Fibroblast of lung (primary cell): Measurements from ENCODE around the gene ELMO1. TPM values are rescaled to one million over a fixed set of nuclear protein-coding genes. Genes with fewer than 3 reads are reported as not detected.
A peak's percentile ranks its signal among the peaks of the same experiment; 100 is the strongest.

ENCODE experiments used
- DNase-seq, 2 donors: peaks; one replicate each; pipeline versions ENCODE4 v3.0.0 to v3.0.0-alpha.2; 2010; ENCODE audit warnings: low read depth in 2 of 2
- H2AFZ ChIP-seq: 2 replicates; pipeline ENCODE4 v1.5.1; 2012; ENCODE audit warnings: low read length, control low read depth, inconsistent platforms
- H3K27ac ChIP-seq: 2 replicates; pipeline ENCODE4 v1.5.1; 2011; ENCODE audit warnings: low read length, control low read depth; ENCODE audit not compliant: insufficient read depth
- H3K27me3 ChIP-seq: 2 replicates; pipeline ENCODE4 v1.5.1; 2011; ENCODE audit warnings: mild to moderate bottlenecking, low read length; ENCODE audit not compliant: control insufficient read depth, insufficient read depth
- H3K36me3 ChIP-seq: 2 replicates; pipeline ENCODE4 v1.5.1; 2011; ENCODE audit warnings: low read length; ENCODE audit not compliant: control insufficient read depth, insufficient read depth
- H3K4me1 ChIP-seq: 2 replicates; pipeline ENCODE4 v1.5.1; 2011; ENCODE audit warnings: low read length; ENCODE audit not compliant: control insufficient read depth, insufficient read depth; ENCODE audit errors: extremely low read depth
- H3K4me2 ChIP-seq: 2 replicates; pipeline ENCODE4 v1.5.1; 2011; ENCODE audit warnings: low read length, control low read depth; ENCODE audit not compliant: insufficient read depth; ENCODE audit errors: extremely low read depth
- H3K4me3 ChIP-seq, 4 experiments: fragments of 200-600 bp in 1 of 4; sonication (generic) in 1 of 4; replicated peaks in 1 of 4; 2 replicates each; pipeline ENCODE4 v1.5.1; 2011 to 2016; ENCODE audit warnings: low read length in 4 of 4, low read depth in 3 of 4, mild to moderate bottlenecking in 3 of 4, control low read depth in 2 of 4, inconsistent platforms in 1 of 4, mixed read lengths in 1 of 4; ENCODE audit not compliant: insufficient read depth in 1 of 4; ENCODE audit errors: control extremely low read depth in 1 of 4
- H3K79me2 ChIP-seq: 2 replicates; pipeline ENCODE4 v1.5.1; 2012; ENCODE audit warnings: mild to moderate bottlenecking, low read length, inconsistent platforms; ENCODE audit not compliant: control insufficient read depth, insufficient read depth
- H3K9ac ChIP-seq: 2 replicates; pipeline ENCODE4 v1.5.1; 2011; ENCODE audit warnings: mild to moderate bottlenecking, low read length, control low read depth; ENCODE audit not compliant: insufficient read depth
- H3K9me3 ChIP-seq: 2 replicates; pipeline ENCODE4 v1.5.1; 2012; ENCODE audit warnings: low read depth, low read length; ENCODE audit not compliant: control insufficient read depth, insufficient read depth
- H4K20me1 ChIP-seq: 2 replicates; pipeline ENCODE4 v1.5.1; 2011; ENCODE audit warnings: low read length; ENCODE audit not compliant: control insufficient read depth, insufficient read depth; ENCODE audit errors: extremely low read depth
- EZH2 ChIP-seq: IDR thresholded peaks from 2 replicates; pipeline ENCODE4 v1.5.1; 2012; ENCODE audit warnings: low read length, control low read depth, mild to moderate bottlenecking; ENCODE audit errors: missing control alignments
- polyA plus RNA-seq, 2 donors: library from polyadenylated mRNA; depleted of rRNA in 1 of 2; stranded (reverse) in 1 of 2; unstranded in 1 of 2; fragments of >200 nt; gene quantifications; 2 replicates each; pipeline ENCODE4 v1.2.1, GENCODE V29; 2011 to 2012; ENCODE audit warnings: missing spikeins in 1 of 2
- total RNA-seq: library from RNA; depleted of rRNA; stranded (reverse); fragments of >200 nt; gene quantifications from 2 replicates; pipeline ENCODE4 v1.2.1, GENCODE V29; 2014
- TF ChIP-seq, protein P1 (sequence below), 2 donors: IDR thresholded peaks in 1 of 2; conservative IDR thresholded peaks in 1 of 2; 1 replicate in 1 of 2; 2 replicates in 1 of 2; pipeline ENCODE4 v1.5.1; 2011 to 2012; ENCODE audit warnings: low read length in 2 of 2, control low read depth in 1 of 2, inconsistent platforms in 1 of 2, low read depth in 1 of 2, mild to moderate bottlenecking in 1 of 2

ELMO1 gene
- total and polyA plus RNA-seq, 2 donors (not counting 1 experiment from before 2014, with no cell fraction given), result 0.50 TPM; not detected in 1

DNA sequence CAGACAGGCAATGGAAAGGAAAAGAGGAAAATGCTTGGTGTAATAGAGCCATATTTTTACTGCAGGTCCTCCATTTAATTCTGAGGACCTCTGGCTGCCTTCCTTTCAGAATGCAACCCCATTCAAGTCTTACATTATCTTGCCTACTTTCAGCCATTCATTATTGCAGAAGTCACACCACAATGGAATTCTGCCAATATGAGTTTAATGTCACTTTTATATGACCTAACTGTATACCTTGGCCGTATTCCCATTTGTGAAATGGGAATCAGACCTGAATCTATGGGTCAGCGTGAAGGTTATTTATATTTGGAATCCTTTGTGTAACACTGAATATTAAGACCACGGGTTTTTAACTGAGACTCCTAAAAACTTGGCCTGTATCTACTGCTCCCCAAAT is 482.6 kb downstream of the ELMO1 start:
- Histone ChIP-seq H3K4me2 (no peak overlapping the region), H3K27ac (no peak overlapping the region), H4K20me1 (no peaks in the 10 kb centered on the region), H3K4me3 (no peak overlapping the region), H3K27me3 (no peaks in the 10 kb centered on the region), H3K79me2 (no peaks in the 10 kb centered on the region), H3K36me3 (no peaks in the 10 kb centered on the region), H2AFZ (no peak overlapping the region), H3K9ac (no peak overlapping the region), H3K4me1 (no peaks in the 10 kb centered on the region), H3K9me3 (no peaks in the 10 kb centered on the region)
- DNase-seq, result peak in 1 of 2 donors; percentile 27
- TF ChIP-seq, protein P1, sequence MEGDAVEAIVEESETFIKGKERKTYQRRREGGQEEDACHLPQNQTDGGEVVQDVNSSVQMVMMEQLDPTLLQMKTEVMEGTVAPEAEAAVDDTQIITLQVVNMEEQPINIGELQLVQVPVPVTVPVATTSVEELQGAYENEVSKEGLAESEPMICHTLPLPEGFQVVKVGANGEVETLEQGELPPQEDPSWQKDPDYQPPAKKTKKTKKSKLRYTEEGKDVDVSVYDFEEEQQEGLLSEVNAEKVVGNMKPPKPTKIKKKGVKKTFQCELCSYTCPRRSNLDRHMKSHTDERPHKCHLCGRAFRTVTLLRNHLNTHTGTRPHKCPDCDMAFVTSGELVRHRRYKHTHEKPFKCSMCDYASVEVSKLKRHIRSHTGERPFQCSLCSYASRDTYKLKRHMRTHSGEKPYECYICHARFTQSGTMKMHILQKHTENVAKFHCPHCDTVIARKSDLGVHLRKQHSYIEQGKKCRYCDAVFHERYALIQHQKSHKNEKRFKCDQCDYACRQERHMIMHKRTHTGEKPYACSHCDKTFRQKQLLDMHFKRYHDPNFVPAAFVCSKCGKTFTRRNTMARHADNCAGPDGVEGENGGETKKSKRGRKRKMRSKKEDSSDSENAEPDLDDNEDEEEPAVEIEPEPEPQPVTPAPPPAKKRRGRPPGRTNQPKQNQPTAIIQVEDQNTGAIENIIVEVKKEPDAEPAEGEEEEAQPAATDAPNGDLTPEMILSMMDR (conservative IDR thresholded peaks at IDR 0.05 in 1 of 2, IDR thresholded peaks at IDR 0.05 in 1 of 2; ENCODE audit: low read depth in 1 of 2, low read length in 2 of 2), result no peak
- no peak for TF ChIP-seq EZH2

DNA sequence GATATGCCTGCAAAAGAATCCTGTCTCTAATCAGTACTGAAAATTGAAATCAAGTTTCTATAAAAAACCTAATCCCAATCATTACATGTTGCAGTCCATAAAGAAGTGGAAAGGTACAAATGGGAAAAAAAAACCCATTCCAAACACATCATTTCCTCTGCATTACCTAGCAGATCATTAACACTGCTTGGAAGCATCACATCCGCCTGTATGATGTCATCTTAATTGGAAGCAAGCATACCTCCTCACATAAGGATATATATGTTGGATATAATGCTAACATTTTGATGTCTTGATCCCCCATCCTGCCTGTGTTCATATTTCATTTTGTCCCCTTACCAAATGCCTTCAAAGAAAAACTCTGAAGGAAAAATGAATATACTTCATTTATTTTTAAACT is 483.0 kb downstream of the ELMO1 start:
- Histone ChIP-seq H3K79me2 (no peaks in the 10 kb centered on the region), H3K27me3 (no peaks in the 10 kb centered on the region), H3K36me3 (no peaks in the 10 kb centered on the region), H3K9me3 (no peaks in the 10 kb centered on the region), H3K27ac (no peak overlapping the region), H3K4me3 (no peak overlapping the region), H3K4me2 (no peak overlapping the region), H3K9ac (no peak overlapping the region), H2AFZ (no peak overlapping the region), H4K20me1 (no peaks in the 10 kb centered on the region), H3K4me1 (no peaks in the 10 kb centered on the region)
- no peak for TF ChIP-seq EZH2
- TF ChIP-seq, protein P1 (conservative IDR thresholded peaks at IDR 0.05 in 1 of 2, IDR thresholded peaks at IDR 0.05 in 1 of 2; ENCODE audit: low read depth in 1 of 2, low read length in 2 of 2), result no peak
- DNase-seq, result no peak

GRCh38 chr7:36964297-36964696 is 484.4 kb downstream of the ELMO1 start:
- no peaks in the 10 kb centered on the region for H4K20me1 ChIP-seq
- H3K79me2 ChIP-seq, result no peaks in the 10 kb centered on the region
- no peaks in the 10 kb centered on the region for H3K27me3 ChIP-seq
- H3K36me3 ChIP-seq, result no peaks in the 10 kb centered on the region
- H3K4me2 ChIP-seq, result no peak overlapping the region
- no peak overlapping the region for H3K27ac ChIP-seq
- TF ChIP-seq, protein P1 (conservative IDR thresholded peaks at IDR 0.05 in 1 of 2, IDR thresholded peaks at IDR 0.05 in 1 of 2; ENCODE audit: low read depth in 1 of 2, low read length in 2 of 2), result no peak
- TF ChIP-seq EZH2, result no peak
- no peaks in the 10 kb centered on the region for H3K4me1 ChIP-seq
- no peak overlapping the region for H2AFZ ChIP-seq
- H3K9me3 ChIP-seq, result no peaks in the 10 kb centered on the region
- no peak overlapping the region for H3K9ac ChIP-seq
- no peak overlapping the region for H3K4me3 ChIP-seq
- DNase-seq, result no peak
